Measurements from ENCODE around the gene GARIN5A.

Gene GARIN5A

GRCh38 chr19:50507376-50507775 is 30.7 kb upstream of the GARIN5A start:
- DNase-seq = no peak

GRCh38 chr19:50506700-50507099 is 30.1 kb upstream of the GARIN5A start:
- no peak for DNase-seq

- no peak for DNase-seq
Measured at GRCh38 chr19:50505856-50506611, 29.4 kb upstream of the GARIN5A start.

GRCh38 chr19:50501568-50502475 is 25.2 kb upstream of the GARIN5A start:
- no peak for DNase-seq

GRCh38 chr19:50501186-50501567 is 24.5 kb upstream of the GARIN5A start:
- DNase-seq = no peak

DNA sequence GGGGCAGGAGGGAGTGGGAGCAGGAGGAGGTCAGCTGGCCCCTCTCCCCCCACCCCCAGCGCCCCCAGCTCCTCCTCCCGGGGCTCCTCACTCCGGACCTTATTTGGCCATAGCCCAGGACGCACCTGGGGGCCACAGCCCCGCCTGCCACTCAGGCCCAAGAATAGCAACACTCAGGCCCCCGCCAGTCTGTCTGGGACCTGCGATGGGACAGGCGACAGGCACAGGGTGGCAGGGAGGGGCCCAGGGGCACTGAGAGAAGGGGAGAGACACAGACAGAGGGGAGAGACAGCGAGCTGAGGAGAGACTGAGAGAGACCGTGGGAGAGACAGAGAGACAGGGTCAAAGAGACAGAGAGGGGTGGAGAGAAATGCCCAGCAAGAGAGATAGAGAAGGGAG is 24.1 kb upstream of the GARIN5A start:
- no peak for DNase-seq

- DNase-seq = no peak
Measured at GRCh38 chr19:50500060-50500752, 23.6 kb upstream of the GARIN5A start.

DNA sequence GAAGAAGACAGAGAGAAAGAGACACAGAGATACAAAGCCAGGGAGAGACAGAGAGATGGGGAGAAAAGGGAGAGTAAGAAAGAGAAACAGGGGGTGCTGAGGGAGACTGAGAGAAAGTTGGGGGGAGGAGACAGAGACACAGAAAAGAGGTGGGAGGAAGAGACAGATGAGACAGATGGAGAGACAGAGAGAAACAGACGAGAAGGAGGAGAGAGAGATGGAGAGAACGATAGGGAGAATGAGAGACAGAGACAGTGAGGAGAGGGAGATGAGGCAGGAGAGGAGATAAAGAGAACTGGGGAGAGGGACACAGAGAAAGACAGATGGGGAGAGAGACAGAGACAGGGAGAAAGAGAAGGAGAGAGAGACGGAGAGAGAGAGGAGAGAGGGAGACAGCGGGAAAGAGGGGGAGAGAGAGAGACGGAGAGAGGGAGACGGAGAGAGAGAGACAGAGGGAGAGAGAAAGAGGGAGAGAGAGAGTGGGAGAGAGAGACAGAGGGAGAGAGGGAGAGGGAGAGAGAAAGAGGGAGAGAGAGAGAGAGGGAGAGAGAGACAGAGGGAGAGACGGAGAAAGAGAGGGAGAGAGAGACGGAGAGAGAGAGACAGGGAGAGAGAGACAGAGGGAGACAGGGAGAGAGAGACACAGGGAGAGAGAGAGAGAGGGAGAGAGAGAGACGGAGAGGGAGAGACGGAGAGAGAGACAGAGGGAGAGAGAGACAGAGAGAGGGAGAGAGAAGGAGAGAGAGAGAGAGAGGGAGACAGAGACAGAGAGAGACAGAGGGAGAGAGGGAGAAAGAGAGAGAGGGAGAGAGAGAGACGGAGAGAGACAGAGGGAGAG is 21.8 kb upstream of the GARIN5A start:
- no peak for DNase-seq

DNA sequence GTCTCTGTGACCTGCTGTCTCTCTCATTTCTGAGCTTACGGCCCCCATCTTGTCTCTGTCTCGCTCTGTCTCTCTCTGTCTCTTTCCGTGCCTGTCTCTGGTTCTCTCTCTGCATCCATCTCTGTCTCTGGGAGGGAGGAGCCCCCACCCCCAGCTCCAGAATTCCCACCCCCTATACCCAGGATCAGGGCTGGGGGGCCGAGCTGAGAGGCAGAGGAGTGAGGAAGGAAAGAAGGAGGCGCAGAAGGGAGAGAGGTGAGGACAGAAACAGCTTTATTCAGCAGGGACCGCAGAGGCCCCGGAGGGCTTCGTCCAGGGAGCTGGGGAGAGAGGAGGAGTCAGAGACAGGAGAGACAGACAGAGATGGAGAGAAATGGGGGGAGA is 20.4 kb upstream of the GARIN5A start:
- no peak for DNase-seq

DNA sequence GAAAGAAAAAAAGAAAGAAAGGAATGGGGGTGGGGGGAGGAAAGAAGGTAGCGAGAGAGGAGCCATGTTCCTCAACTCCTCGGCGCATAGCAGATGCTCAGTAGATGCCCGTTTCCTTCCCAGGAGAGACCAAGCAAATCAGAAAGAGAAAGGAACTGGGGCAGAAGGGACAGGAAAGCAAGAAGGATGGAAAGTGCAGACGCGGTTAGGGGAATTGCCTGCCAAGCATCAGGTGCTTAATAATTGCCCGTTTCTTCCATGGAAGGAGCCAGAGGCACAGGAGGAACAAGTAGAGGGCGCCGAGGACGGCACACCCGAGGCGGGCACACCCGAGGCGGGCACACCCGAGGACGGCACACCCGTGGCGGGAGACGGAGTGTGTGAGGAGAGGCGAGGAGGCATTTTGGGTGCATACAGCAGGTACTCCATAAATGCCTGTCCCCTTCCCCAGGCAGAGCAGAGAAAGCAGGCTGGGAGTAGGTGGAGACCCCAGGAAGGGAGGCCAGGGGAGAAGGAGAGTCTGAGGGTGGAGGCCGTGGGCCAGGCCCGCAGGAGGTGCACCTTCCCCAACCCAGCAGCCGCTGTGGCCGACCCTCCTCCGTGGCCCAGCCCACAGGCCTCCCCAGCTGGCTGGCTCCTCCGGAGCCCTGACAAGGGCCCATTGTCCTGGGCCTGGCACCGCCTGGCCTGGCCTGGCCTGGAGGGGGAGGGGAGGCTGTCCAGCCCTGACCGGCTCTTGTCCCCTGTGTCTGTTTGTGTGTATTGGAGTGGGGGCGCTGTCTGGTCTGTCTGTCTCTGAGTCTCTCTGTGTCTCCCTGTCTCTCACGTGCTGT is 19.8 kb upstream of the GARIN5A start:
- no peak for DNase-seq

- DNase-seq = no peak
Measured at GRCh38 chr19:50495020-50495531, 18.4 kb upstream of the GARIN5A start.

DNA sequence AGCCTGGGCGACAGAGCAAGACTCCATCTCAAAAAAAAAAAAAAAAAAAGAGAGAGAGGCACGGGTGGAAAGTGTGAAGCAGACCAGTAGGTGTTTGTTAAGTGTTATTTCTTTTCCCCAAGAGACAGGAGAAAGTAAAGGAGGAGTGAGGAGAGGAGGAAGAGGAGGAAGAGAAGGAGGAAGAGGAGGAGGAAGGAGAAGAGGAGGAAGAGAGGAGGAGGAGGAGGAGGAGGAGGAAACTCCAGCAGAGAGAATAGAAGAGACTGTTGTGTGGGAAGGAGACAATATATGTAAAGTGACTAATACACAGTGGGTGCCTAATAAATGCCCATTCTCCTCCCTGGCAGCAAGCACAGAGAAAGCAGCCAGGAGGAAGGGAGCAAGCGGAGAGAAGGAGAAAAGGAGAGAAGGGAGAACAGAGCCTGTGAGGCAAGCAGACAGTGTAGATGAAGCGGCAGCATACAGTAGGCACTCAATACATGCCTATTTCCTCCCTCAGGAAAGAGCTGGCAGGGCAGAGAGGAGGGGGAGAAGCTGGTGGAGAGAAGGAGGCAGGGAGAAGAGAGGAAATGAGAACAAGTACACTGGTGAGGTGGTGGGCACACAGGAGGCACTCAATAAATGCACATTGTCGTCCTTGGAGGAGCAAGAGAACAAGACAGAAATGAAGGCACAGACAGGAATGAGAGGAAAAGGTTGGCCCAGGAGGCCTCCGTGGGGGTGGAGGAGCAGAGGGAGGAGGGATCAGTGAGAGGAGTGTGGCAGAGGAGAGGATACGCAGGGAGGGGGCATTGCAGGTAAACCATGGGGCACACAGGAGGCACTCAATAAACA is 17.8 kb upstream of the GARIN5A start:
- DNase-seq = no peak

DNA sequence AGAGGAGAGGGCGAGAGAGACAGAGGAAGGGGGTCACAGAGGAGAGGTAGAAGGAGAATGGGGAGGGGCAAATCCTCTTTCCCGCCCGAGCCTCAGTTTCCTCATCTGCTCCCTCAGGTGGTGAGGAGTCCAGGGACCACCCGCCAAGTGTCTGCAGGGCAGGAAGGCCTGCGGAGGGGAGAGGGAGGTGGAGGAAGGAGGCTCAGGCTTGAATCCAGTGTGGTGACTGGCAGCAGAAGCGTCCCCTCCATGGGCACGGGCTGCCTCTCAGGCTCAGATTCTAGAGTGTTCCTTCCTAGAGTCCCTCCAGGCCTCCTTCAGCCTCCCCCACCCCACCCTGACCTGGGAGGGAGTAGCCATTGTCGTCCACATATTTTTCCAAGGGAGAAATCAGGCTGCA is 16.5 kb upstream of the GARIN5A start:
- DNase-seq = no peak

DNA sequence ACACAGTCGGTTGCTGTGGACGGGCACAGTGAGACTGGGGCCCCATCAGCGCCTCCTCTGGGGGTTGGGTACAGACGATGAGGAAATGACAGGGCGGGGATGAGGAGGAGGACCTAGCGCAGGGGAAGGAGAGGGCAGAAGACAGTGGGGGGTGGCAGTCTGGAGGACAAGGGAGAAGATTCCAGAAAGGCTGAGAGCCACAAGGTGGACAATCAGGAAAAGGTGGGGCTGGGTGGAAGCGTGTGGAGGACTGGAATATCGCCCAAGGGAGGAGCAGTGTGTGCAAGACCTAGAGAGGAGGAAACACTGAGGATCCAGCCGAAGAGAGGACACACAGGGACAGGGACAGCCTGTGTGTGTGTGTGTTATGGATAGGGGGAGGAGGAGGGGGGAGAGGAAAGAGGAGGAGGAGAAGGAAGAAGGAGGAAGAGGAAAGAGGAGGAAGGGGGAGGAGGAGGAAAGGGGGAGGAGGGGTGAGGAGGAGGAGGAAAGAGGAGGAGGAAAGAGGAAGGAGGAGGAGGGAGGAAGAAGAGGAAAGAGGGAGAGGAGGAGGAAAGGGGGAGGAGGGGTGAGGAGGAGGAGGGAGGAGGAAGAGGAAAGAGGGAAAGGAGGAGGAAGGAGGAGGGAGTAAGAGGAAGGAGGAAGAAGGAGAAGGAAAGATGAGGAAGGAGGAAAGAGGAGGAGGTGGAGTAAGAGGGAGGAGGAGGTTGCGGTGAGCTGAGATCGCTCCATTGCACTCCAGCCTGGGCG is 15.8 kb upstream of the GARIN5A start:
- peak; percentile 46 for DNase-seq

DNA sequence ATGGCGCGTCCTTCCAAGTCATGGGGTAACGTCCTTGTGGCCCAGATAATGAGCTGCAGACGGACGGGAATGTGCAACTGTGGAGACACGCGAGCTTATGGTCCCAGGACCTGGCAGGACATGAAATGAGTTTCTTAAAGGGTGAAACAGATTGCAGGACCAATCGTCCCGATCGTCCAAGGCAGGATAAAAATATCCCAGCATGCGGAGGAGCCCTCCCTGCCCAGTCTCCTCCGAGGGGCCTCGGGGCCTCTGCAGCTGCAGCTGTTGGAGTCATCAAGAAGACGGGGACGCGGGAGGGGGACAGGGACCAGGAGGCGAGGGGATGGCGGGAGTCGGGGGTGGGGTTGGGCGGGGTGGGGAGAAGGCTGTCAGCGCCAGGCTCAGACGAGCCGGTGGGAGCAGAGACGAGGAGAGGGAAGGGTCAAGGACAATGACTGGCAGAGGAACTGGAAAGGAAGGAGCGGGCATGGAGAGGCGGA is 14.4 kb upstream of the GARIN5A start:
- no peak for DNase-seq

DNA sequence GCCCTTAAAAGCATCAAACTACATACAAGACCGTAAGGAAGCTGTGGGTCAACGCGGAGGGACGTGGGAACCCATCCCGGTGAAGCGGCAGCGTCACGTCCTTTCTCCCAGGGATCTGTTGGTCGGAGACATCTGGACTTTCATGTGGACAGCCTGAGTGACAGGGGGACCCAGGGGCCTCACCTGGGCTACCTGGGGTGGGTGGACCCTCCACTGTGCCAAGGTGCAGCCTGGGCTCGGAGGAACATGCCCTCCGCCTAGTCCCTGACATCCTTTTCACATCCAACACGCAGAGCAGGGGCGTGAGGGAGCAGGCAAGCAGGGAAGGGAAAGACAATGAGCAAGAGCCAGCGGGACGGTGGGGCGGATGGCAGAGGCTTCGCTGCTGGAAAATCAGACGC is 13.8 kb upstream of the GARIN5A start:
- DNase-seq = no peak

DNA sequence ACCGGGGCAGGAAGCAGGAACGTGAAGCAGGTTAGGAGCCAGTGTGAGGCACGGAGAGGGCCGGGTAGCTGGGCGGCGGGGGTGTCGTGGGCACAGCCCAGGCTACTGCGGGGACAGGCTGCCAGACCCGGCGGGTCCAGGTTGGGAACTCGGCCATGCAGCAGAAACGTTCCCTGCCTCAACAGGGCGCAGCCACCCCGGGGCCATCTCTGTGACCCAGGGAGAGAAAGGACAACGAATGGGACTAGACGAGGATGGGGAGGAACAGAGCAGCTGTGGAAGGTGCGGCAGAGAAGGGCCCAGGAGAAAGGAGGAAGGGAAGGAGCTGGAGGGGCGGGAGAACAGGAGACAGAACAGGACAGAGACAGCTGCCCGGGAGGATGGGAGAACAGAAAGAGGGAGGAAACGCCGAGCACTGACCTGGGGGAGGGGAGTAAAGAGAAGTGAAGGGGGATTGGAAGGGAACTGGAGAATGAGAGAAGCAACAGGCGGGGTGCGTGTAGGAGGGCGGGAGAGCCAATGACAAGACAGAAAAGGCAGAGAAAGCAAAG is 12.9 kb upstream of the GARIN5A start:
- DNase-seq = no peak

GRCh38 chr19:50488389-50489194 is 11.9 kb upstream of the GARIN5A start:
- DNase-seq = no peak

All from stimulated activated CD4-positive, alpha-beta T cell treated with anti-CD3 and anti-CD28 coated beads, Interleukin-4, amount 100 ng/mL, for 24 hours (primary cell).